ENCODE results near the gene CARMIL1. TPM values are rescaled to one million over a fixed set of nuclear protein-coding genes. Genes with fewer than 3 reads are reported as not detected.

The CARMIL1 gene
- total and polyA plus RNA-seq, 4 experiments from 2014 or later: 0.08 to 3.5 (median 2.4) TPM

- Mint-ChIP-seq H3K4me1 (peaks cover 0 to 40% (median 2%) of the 10 kb centered on the region in 4 donors), H3K27me3 (peaks cover 0 to 2% of the 10 kb centered on the region in 2 donors), H3K36me3 (no peaks in the 10 kb centered on the region), H3K4me3 (no peak overlapping the region), H3K27ac (no peak overlapping the region), H3K9me3 (no peaks in the 10 kb centered on the region)
- ChIA-PET CTCF (ENCODE audit: partially characterized antibody) (no interaction called here), POLR2A (ENCODE audit: partially characterized antibody) (no interaction called here)
- Histone ChIP-seq H3K36me3 (ENCODE audit: insufficient read depth, low read length) (no peaks in the 10 kb centered on the region), H3K27ac (ENCODE audit: low read depth, low read length) (no peak overlapping the region), H3K27me3 (ENCODE audit: insufficient read depth, low read length) (no peaks in the 10 kb centered on the region), H3K4me3 (ENCODE audit: low read length in 2 of 2) (no peak overlapping the region), H3K4me1 (ENCODE audit: insufficient read depth, low read length) (no peaks in the 10 kb centered on the region), H3K9me3 (ENCODE audit: control insufficient read depth in 1 of 2, low read length in 2 of 2) (no peaks in the 10 kb centered on the region)
- intact Hi-C loops (cut with micrococcal nuclease): no loop called here
- no peak for DNase-seq
Observed at GRCh38 chr6:25306379-25306778, 27.2 kb downstream of the CARMIL1 start.

DNA sequence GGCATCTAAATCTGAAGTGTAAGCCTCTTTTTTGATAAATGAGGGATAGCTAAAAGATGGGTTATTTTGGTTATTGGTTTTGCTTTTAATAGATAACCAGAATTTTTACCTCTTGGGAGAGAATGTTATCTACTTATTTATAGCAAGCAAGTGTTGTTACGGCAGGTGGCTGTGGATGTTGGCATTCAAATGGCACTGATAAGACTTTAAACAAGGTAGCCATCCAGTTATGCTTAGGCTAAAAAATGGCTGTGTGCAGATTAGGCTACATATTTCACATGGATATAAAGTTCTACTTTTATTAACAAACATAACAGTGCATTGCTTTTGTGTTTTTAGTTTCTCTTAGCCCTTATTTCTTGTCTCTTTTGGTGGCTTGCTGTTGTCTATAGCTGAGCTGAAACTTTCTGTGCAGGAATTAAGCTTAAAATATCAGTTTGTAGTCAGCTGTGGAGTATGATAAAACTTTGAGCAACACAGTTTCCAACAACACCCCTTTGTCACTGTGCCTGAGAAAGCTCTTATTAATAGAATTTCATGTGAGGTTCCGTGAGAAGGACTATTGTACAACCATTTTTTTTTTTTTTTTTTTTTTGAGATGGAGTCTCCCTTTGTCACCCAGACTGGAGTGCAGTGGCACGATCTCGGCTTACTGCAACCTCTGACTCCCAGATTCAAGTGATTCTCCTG is 28.8 kb downstream of the CARMIL1 start:
- H3K36me3 ChIP-seq (ENCODE audit: insufficient read depth, low read length): no peaks in the 10 kb centered on the region
- Mint-ChIP-seq H3K27ac (peak overlapping the region in 1 of 7 donors; percentile 29), H3K36me3 (no peaks in the 10 kb centered on the region), H3K9me3 (no peaks in the 10 kb centered on the region), H3K27me3 (peaks cover 0 to 2% of the 10 kb centered on the region in 2 donors), H3K4me1 (peaks cover 0 to 40% (median 4%) of the 10 kb centered on the region in 4 donors), H3K4me3 (no peak overlapping the region)
- ChIA-PET POLR2A (ENCODE audit: partially characterized antibody) (no interaction called here), CTCF (ENCODE audit: partially characterized antibody) (interaction anchor here (2.0 kb wide), 1 partner anchor 30 kb away, joined by 4 read pairs; no protein-coding TSS in a partner anchor)
- H3K4me1 ChIP-seq (ENCODE audit: insufficient read depth, low read length): no peaks in the 10 kb centered on the region
- H3K4me3 ChIP-seq (ENCODE audit: low read length in 2 of 2): no peak overlapping the region
- H3K27ac ChIP-seq (ENCODE audit: low read depth, low read length): no peak overlapping the region
- no peaks in the 10 kb centered on the region for H3K9me3 ChIP-seq (ENCODE audit: control insufficient read depth in 1 of 2, low read length in 2 of 2)
- intact Hi-C loops (cut with micrococcal nuclease): no loop called here
- DNase-seq: no peak
- H3K27me3 ChIP-seq (ENCODE audit: insufficient read depth, low read length): no peaks in the 10 kb centered on the region

GRCh38 chr6:25309886-25310285 is 30.7 kb downstream of the CARMIL1 start:
- H3K27me3 Mint-ChIP-seq: peaks cover 0 to 2% of the 10 kb centered on the region in 2 donors

DNA sequence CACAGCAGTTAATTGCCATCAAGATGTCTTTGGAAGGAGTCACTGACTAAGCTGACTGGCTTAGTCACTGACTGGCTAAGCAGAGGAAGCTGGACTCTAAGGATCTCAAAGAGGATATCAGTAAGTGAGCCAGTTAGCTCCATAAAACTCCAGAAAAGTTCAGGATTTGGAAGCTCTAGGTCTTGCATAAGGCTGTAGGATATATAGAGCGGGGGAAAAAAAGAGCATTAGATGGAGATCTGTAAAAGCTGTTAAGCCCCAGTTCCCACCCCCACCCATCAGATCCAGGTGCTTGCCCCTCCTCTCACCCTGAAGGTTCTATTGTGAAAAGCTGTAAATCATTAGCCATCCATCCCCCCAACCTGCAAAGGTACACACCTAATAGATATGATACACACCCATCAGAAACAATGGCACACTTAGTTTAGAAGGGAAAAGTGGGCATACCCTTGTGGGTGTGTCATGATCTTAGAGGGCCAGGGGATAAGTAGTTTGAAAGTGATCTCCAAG is 32.2 kb downstream of the CARMIL1 start:
- H3K4me3 ChIP-seq (ENCODE audit: low read length in 2 of 2): no peak overlapping the region
- intact Hi-C loops (cut with micrococcal nuclease): no loop called here
- Mint-ChIP-seq H3K9me3 (no peaks in the 10 kb centered on the region), H3K27me3 (peaks cover 0 to 2% of the 10 kb centered on the region in 2 donors), H3K4me3 (no peak overlapping the region), H3K4me1 (peaks cover 0 to 41% (median 5%) of the 10 kb centered on the region in 4 donors), H3K27ac (no peak overlapping the region), H3K36me3 (no peaks in the 10 kb centered on the region)
- no peak for DNase-seq
- no peaks in the 10 kb centered on the region for H3K27me3 ChIP-seq (ENCODE audit: insufficient read depth, low read length)
- no peaks in the 10 kb centered on the region for H3K36me3 ChIP-seq (ENCODE audit: insufficient read depth, low read length)
- ChIA-PET CTCF (ENCODE audit: partially characterized antibody) (no interaction called here), POLR2A (ENCODE audit: partially characterized antibody) (no interaction called here)
- no peaks in the 10 kb centered on the region for H3K9me3 ChIP-seq (ENCODE audit: control insufficient read depth in 1 of 2, low read length in 2 of 2)
- H3K27ac ChIP-seq (ENCODE audit: low read depth, low read length): no peak overlapping the region
- H3K4me1 ChIP-seq (ENCODE audit: insufficient read depth, low read length): no peaks in the 10 kb centered on the region

More at GRCh38 chr6:25309886-25310285, 30.7 kb downstream of the CARMIL1 start:
- Histone ChIP-seq H3K9me3 (ENCODE audit: control insufficient read depth in 1 of 2, low read length in 2 of 2) (no peaks in the 10 kb centered on the region), H3K36me3 (ENCODE audit: insufficient read depth, low read length) (no peaks in the 10 kb centered on the region), H3K4me3 (ENCODE audit: low read length in 2 of 2) (no peak overlapping the region), H3K4me1 (ENCODE audit: insufficient read depth, low read length) (no peaks in the 10 kb centered on the region), H3K27ac (ENCODE audit: low read depth, low read length) (no peak overlapping the region), H3K27me3 (ENCODE audit: insufficient read depth, low read length) (no peaks in the 10 kb centered on the region)
- ChIA-PET POLR2A (ENCODE audit: partially characterized antibody) (no interaction called here), CTCF (ENCODE audit: partially characterized antibody) (no interaction called here)
- Mint-ChIP-seq H3K4me1 (peaks cover 0 to 39% (median 5%) of the 10 kb centered on the region in 4 donors), H3K9me3 (no peaks in the 10 kb centered on the region), H3K27ac (no peak overlapping the region), H3K36me3 (no peaks in the 10 kb centered on the region), H3K4me3 (no peak overlapping the region)
- intact Hi-C loops (cut with micrococcal nuclease): no loop called here
- no peak for DNase-seq

- Histone ChIP-seq H3K9me3 (ENCODE audit: control insufficient read depth in 1 of 2, low read length in 2 of 2) (no peaks in the 10 kb centered on the region), H3K4me1 (ENCODE audit: insufficient read depth, low read length) (no peaks in the 10 kb centered on the region), H3K4me3 (ENCODE audit: low read length in 2 of 2) (no peak overlapping the region), H3K36me3 (ENCODE audit: insufficient read depth, low read length) (no peaks in the 10 kb centered on the region), H3K27ac (ENCODE audit: low read depth, low read length) (no peak overlapping the region), H3K27me3 (ENCODE audit: insufficient read depth, low read length) (no peaks in the 10 kb centered on the region)
- ChIA-PET CTCF (ENCODE audit: partially characterized antibody) (interaction anchor here (0.9 to 1.4 kb wide), 2 partner anchors 46 to 178 kb away, joined by 3 read pairs; no protein-coding TSS in a partner anchor), POLR2A (ENCODE audit: partially characterized antibody) (interaction anchor here (0.9 kb wide), 1 partner anchor 20 kb away, joined by 3 read pairs; no protein-coding TSS in a partner anchor)
- peaks cover 0 to 39% (median 5%) of the 10 kb centered on the region in 4 donors for H3K4me1 Mint-ChIP-seq
- H3K27ac Mint-ChIP-seq: peak overlapping the region in 1 of 7 donors; percentile 81
- DNase-seq: no peak
- H3K4me3 Mint-ChIP-seq: no peak overlapping the region
- intact Hi-C loops (cut with micrococcal nuclease): no loop called here
- H3K9me3 Mint-ChIP-seq: no peaks in the 10 kb centered on the region
- H3K27me3 Mint-ChIP-seq: peaks cover 0 to 2% of the 10 kb centered on the region in 2 donors
- H3K36me3 Mint-ChIP-seq: no peaks in the 10 kb centered on the region
Observed at GRCh38 chr6:25312034-25312620, 33.0 kb downstream of the CARMIL1 start.

DNA sequence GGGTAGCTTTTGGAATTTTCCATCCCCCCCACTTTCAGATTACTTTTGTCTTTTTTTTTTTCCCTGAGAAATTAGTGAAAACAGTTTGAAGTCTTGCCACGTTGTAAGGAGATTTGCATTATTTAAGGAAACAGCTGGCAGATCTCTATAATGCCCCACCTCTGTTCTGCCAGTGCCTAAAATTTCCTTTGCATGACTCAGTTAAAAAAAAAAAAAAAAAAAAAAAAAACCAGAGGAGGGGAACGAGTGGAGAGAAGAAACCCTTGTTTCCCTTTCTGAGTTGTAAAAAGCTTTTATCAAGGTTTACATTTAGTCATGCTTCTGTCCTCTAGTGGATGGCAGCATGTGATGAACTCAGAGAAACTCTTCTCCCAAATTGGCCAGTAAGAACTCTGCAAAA is 33.5 kb downstream of the CARMIL1 start:
- Histone ChIP-seq H3K9me3 (ENCODE audit: control insufficient read depth in 1 of 2, low read length in 2 of 2) (no peaks in the 10 kb centered on the region), H3K27me3 (ENCODE audit: insufficient read depth, low read length) (no peaks in the 10 kb centered on the region), H3K4me1 (ENCODE audit: insufficient read depth, low read length) (no peaks in the 10 kb centered on the region), H3K4me3 (ENCODE audit: low read length in 2 of 2) (no peak overlapping the region), H3K27ac (ENCODE audit: low read depth, low read length) (no peak overlapping the region), H3K36me3 (ENCODE audit: insufficient read depth, low read length) (no peaks in the 10 kb centered on the region)
- Mint-ChIP-seq H3K27me3 (peaks cover 0 to 2% of the 10 kb centered on the region in 2 donors), H3K9me3 (no peaks in the 10 kb centered on the region), H3K4me3 (no peak overlapping the region), H3K27ac (no peak overlapping the region), H3K36me3 (no peaks in the 10 kb centered on the region), H3K4me1 (peaks cover 0 to 40% (median 5%) of the 10 kb centered on the region in 4 donors)
- intact Hi-C loops (cut with micrococcal nuclease): no loop called here
- no peak for DNase-seq
- ChIA-PET POLR2A (ENCODE audit: partially characterized antibody) (interaction anchor here (0.9 kb wide), 1 partner anchor 20 kb away, joined by 3 read pairs; no protein-coding TSS in a partner anchor), CTCF (ENCODE audit: partially characterized antibody) (interaction anchor here (0.9 to 1.4 kb wide), 3 partner anchors 25 to 177 kb away, joined by 3 read pairs; no protein-coding TSS in a partner anchor)

GRCh38 chr6:25314509-25315175 is 35.5 kb downstream of the CARMIL1 start:
- H3K27me3 Mint-ChIP-seq: peaks cover 0 to 2% of the 10 kb centered on the region in 2 donors
- DNase-seq: no peak
- no peak overlapping the region for H3K27ac Mint-ChIP-seq
- intact Hi-C loops (cut with micrococcal nuclease): no loop called here
- Histone ChIP-seq H3K27me3 (ENCODE audit: insufficient read depth, low read length) (no peaks in the 10 kb centered on the region), H3K27ac (ENCODE audit: low read depth, low read length) (no peak overlapping the region), H3K4me1 (ENCODE audit: insufficient read depth, low read length) (no peaks in the 10 kb centered on the region), H3K36me3 (ENCODE audit: insufficient read depth, low read length) (no peaks in the 10 kb centered on the region), H3K9me3 (ENCODE audit: control insufficient read depth in 1 of 2, low read length in 2 of 2) (no peaks in the 10 kb centered on the region), H3K4me3 (ENCODE audit: low read length in 2 of 2) (no peak overlapping the region)
- CTCF ChIA-PET (ENCODE audit: partially characterized antibody): interaction anchor here (1.4 kb wide), 1 partner anchor 10 kb away, joined by 4 read pairs; no protein-coding TSS in a partner anchor
- peaks cover 0 to 45% (median 5%) of the 10 kb centered on the region in 4 donors for H3K4me1 Mint-ChIP-seq
- no peak overlapping the region for H3K4me3 Mint-ChIP-seq
- POLR2A ChIA-PET (ENCODE audit: partially characterized antibody): no interaction called here
- H3K36me3 Mint-ChIP-seq: no peaks in the 10 kb centered on the region
- no peaks in the 10 kb centered on the region for H3K9me3 Mint-ChIP-seq
